Measurements from ENCODE around the gene BRIP1.
A peak's percentile ranks its signal among the peaks of the same experiment; 100 is the strongest.
"Not testable (repeated sequence)": the region's sequence is repeated elsewhere in the genome, so short reads cannot be mapped to it uniquely, and the experiment has no call there.

The BRIP1 gene

GRCh38 chr17:61867033-61867432 is 3.7 kb upstream of the BRIP1 start:
- no peak for DNase-seq (ENCODE audit: low read depth in 3 of 3)

GRCh38 chr17:61863801-61864126 is 436 bp upstream of the BRIP1 start:
- DNase-seq (ENCODE audit: low read depth in 3 of 3) = no peak

GRCh38 chr17:61862105-61862574 is 1.2 kb downstream of the BRIP1 start:
- no peak for DNase-seq (ENCODE audit: low read depth in 3 of 3)

GRCh38 chr17:61860397-61860796 is 2.9 kb downstream of the BRIP1 start:
- DNase-seq (ENCODE audit: low read depth in 3 of 3) = not testable (repeated sequence)

- no peak for DNase-seq (ENCODE audit: low read depth in 3 of 3)
Observed at GRCh38 chr17:61856035-61856434, 7.3 kb downstream of the BRIP1 start.

- DNase-seq (ENCODE audit: low read depth in 3 of 3) = no peak
Observed at GRCh38 chr17:61852857-61853256, 10.5 kb downstream of the BRIP1 start.

- no peak for DNase-seq (ENCODE audit: low read depth in 3 of 3)
Observed at GRCh38 chr17:61849674-61850073, 13.7 kb downstream of the BRIP1 start.

GRCh38 chr17:61848896-61849295 is 14.4 kb downstream of the BRIP1 start:
- DNase-seq (ENCODE audit: low read depth in 3 of 3) = no peak

GRCh38 chr17:61848247-61848646 is 15.1 kb downstream of the BRIP1 start:
- no peak for DNase-seq (ENCODE audit: low read depth in 3 of 3)

GRCh38 chr17:61847659-61848058 is 15.7 kb downstream of the BRIP1 start:
- DNase-seq (ENCODE audit: low read depth in 3 of 3) = no peak

- DNase-seq (ENCODE audit: low read depth in 3 of 3) = no peak
Observed at GRCh38 chr17:61846761-61847375, 16.5 kb downstream of the BRIP1 start.

GRCh38 chr17:61846088-61846487 is 17.2 kb downstream of the BRIP1 start:
- DNase-seq (ENCODE audit: low read depth in 3 of 3) = no peak

- no peak for DNase-seq (ENCODE audit: low read depth in 3 of 3)
Observed at GRCh38 chr17:61843435-61843834, 19.9 kb downstream of the BRIP1 start.

GRCh38 chr17:61842899-61843298 is 20.4 kb downstream of the BRIP1 start:
- no peak for DNase-seq (ENCODE audit: low read depth in 3 of 3)

GRCh38 chr17:61839300-61839786 is 24.0 kb downstream of the BRIP1 start:
- DNase-seq (ENCODE audit: low read depth in 3 of 3) = no peak

GRCh38 chr17:61837175-61838051 is 25.9 kb downstream of the BRIP1 start:
- DNase-seq (ENCODE audit: low read depth in 3 of 3) = peak; percentile 13 to 24 (median 24)

GRCh38 chr17:61836266-61837174 is 26.8 kb downstream of the BRIP1 start:
- DNase-seq (ENCODE audit: low read depth in 3 of 3) = no peak

GRCh38 chr17:61835606-61836005 is 27.7 kb downstream of the BRIP1 start:
- DNase-seq (ENCODE audit: low read depth in 3 of 3) = no peak

GRCh38 chr17:61834610-61835009 is 28.7 kb downstream of the BRIP1 start:
- DNase-seq (ENCODE audit: low read depth in 3 of 3) = no peak

GRCh38 chr17:61833536-61834193 is 29.7 kb downstream of the BRIP1 start:
- DNase-seq (ENCODE audit: low read depth in 3 of 3) = no peak

GRCh38 chr17:61832463-61832862 is 30.9 kb downstream of the BRIP1 start:
- no peak for DNase-seq (ENCODE audit: low read depth in 3 of 3)

Data from stimulated activated CD4-positive, alpha-beta T cell treated with anti-CD3 and anti-CD28 coated beads, TNF-alpha, amount 100 ng/mL, for 24 hours (primary cell).